GM12874 (cell line): Measurements from ENCODE around the gene DNAH1.

Experiments
- TF ChIP-seq, protein P1 (sequence below): IDR thresholded peaks from 2 replicates; pipeline ENCODE4 v1.5.1; 2011; ENCODE audit warnings: low read depth, mild to moderate bottlenecking, control low read depth, low read length, moderate library complexity; ENCODE audit not compliant: insufficient read depth

DNAH1 gene

DNA sequence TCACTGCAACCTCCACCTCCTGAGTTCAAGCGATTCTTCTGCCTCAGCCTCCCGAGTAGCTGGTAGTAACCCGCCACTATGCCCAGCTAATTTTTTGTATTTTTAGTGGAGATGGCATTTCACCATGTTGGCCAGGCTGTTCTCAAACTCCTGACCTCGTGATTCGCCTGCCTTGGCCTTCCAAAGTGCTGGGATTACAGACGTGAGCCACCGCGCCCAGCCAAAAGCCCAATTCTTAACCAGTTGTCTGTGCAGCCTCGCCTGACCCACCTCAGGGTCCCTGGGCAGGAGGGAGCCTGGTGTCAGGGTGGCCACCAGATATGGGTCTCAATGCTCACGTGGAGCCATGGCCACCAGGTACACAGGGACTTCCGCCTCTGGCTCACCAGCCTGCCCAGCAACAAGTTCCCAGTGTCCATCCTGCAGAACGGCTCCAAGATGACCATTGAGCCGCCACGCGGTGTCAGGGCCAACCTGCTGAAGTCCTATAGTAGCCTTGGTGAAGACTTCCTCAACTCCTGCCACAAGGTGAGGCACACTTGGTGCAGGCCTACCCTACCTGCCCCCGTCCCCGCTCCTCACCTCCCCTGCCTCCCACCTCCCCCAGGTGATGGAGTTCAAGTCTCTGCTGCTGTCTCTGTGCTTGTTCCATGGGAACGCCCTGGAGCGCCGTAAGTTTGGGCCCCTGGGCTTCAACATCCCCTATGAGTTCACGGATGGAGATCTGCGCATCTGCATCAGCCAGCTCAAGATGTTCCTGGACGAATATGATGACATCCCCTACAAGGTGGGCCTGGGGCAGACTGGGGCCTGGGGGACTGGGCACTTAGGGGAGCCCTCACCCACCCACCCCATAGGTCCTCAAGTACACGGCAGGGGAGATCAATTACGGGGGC, 80.1 kb downstream of the DNAH1 start:
- TF ChIP-seq, protein P1, sequence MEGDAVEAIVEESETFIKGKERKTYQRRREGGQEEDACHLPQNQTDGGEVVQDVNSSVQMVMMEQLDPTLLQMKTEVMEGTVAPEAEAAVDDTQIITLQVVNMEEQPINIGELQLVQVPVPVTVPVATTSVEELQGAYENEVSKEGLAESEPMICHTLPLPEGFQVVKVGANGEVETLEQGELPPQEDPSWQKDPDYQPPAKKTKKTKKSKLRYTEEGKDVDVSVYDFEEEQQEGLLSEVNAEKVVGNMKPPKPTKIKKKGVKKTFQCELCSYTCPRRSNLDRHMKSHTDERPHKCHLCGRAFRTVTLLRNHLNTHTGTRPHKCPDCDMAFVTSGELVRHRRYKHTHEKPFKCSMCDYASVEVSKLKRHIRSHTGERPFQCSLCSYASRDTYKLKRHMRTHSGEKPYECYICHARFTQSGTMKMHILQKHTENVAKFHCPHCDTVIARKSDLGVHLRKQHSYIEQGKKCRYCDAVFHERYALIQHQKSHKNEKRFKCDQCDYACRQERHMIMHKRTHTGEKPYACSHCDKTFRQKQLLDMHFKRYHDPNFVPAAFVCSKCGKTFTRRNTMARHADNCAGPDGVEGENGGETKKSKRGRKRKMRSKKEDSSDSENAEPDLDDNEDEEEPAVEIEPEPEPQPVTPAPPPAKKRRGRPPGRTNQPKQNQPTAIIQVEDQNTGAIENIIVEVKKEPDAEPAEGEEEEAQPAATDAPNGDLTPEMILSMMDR = no peak

DNA sequence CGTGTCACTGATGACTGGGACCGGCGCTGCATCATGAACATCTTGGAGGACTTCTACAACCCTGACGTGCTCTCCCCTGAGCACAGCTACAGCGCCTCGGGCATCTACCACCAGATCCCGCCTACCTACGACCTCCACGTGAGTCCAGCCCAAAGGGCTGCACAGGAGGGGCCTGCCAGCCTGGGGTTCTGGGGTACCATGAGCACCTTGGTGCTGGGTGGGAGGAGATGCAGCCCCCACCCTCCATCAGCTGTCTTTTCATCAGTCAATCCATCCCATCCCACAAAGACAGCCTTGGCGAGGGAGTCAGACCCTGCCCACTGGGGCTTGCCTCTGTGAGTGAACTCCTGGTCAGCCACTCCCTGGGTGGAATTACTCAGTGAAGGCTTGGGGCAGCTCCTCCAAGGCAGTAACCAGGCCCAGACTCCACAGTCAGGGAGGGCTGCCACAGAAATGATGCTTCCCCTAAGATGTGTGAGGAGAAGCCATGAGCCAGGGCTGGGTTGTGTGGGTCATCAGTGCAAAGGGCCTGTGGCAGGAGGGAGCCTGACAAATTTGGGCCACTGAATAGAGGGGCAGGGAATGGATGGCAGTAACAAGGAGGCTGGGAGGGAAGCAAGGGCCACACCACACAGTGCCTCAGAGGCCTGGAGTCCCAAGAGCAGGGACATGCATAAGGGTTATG, 80.9 kb downstream of the DNAH1 start:
- TF ChIP-seq, protein P1 = no peak

DNA sequence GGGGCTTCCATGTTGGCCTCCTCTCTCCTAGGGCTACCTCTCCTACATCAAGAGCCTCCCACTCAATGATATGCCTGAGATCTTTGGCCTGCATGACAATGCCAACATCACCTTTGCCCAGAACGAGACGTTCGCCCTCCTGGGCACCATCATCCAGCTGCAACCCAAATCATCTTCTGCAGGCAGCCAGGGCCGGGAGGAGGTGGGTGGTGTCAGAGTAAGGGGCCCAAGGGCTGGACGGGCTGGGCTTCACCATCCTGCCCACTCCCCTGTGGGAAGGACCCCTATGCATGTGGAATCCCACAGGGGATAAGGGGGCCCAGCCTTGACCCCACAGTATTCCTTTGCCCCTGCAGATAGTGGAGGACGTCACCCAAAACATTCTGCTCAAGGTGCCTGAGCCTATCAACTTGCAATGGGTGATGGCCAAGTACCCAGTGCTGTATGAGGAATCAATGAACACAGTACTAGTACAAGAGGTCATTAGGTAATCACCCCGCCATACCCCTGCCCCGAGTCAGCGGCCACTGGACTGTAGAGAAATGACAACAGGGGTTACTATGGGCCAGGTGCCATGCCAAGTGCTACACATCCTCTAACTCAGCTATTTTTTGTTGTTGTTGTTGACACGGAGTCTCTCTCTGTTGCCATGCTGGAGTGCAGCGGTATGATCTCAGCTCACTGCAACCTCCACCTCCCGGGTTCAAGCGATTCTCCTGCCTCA, 81.7 kb downstream of the DNAH1 start:
- TF ChIP-seq, protein P1 = no peak

DNA sequence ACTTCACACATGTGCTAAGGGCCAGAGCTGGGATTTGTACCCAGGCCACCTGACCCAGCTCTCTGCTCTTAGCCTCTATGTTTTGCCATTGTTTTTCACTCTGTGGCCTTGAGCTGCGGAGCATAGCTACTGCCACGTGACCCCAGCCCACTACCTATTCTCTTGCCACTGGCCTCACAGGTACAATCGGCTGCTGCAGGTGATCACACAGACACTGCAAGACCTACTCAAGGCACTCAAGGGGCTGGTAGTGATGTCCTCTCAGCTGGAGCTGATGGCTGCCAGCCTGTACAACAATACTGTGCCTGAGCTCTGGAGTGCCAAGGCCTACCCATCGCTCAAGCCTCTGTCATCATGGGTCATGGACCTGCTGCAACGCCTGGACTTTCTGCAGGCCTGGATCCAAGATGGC, 82.6 kb downstream of the DNAH1 start:
- TF ChIP-seq, protein P1 = no peak

DNA sequence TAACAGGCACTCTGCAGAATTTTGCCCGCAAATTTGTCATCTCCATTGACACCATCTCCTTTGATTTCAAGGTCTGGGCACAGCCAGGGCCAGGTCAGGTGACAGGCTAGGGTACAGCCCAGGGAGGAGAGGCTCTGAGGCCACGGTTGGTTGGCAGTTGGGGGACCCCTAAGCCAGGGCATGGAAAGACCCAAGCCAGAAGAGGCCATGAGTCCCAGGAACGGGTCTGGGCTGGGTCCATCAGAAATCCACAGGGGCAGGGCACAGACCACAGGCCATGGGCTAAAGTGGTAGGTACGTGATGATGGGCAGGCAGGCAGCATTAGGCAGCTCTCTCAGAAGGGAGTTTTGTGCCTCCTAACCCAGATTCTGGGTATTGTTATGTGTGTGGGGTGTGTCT, 83.0 kb downstream of the DNAH1 start:
- TF ChIP-seq, protein P1 = no peak

DNA sequence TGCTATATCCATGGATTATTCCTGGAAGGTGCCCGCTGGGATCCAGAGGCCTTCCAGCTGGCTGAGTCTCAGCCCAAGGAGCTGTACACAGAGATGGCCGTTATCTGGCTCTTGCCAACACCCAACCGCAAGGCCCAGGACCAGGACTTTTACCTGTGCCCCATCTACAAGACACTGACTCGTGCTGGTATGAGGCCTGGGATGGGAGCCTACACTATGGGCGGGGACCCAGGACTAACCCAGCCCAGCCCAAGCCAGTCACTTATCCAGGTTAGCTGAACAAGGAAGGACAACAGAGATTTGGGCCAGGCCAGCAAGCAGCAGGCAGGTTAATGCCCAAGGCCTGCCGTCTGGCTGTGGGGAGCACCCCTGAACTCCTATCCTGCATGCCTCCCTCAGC, 83.5 kb downstream of the DNAH1 start:
- TF ChIP-seq, protein P1 = no peak

DNA sequence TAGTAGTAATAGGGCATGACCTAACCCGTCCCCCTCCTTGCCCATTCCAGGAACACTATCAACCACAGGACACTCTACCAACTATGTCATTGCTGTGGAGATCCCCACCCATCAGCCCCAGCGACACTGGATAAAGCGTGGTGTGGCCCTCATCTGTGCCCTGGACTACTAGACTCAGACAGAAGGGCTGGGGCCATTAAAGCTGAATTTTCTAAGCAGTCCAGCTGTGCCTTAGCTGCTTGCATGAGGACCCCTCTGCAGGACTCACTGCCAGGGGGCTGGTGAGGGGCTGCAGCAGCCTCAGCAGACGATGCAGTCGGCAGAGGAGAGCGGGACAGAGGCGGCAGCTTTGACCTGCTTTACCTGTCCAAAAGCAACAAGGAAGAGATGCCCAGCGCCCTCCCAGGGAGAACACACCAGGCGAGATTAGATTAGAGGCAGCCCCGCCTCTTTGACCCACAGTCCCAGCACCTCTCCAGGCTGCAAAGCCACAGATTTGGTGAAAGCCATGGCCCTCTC, 84.2 kb downstream of the DNAH1 start:
- TF ChIP-seq, protein P1 = no peak
